Suprapubic skin (tissue), 4 donors: Measurements from ENCODE around the gene TMEM187. TPM values are rescaled to one million over a fixed set of nuclear protein-coding genes. Genes with fewer than 3 reads are reported as not detected.

Source experiments
- DNase-seq, 2 donors: peaks; one replicate each; pipeline ENCODE4 v3.0.0-alpha.2; 2019; ENCODE audit warnings: low spot score in 2 of 2
- H3K27ac ChIP-seq: fragments of 200-600 bp; sonication (generic); one replicate; pipeline ENCODE4 v1.5.1; 2019
- H3K27me3 ChIP-seq: fragments of 200-600 bp; sonication (generic); one replicate; pipeline ENCODE4 v1.5.1; 2019
- H3K36me3 ChIP-seq: fragments of 200-600 bp; sonication (generic); one replicate; pipeline ENCODE4 v1.5.1; 2019
- H3K4me1 ChIP-seq: fragments of 200-600 bp; sonication (generic); one replicate; pipeline ENCODE4 v1.5.1; 2019
- H3K4me3 ChIP-seq: fragments of 200-600 bp; sonication (generic); one replicate; pipeline ENCODE4 v1.5.1; 2019; ENCODE audit warnings: mild to moderate bottlenecking
- H3K9me3 ChIP-seq: fragments of 200-600 bp; sonication (generic); one replicate; pipeline ENCODE4 v1.5.1; 2019
- CTCF ChIP-seq, 2 donors: fragments of 200-600 bp in 1 of 2; fragments of 450-650 bp in 1 of 2; sonication (generic) in 1 of 2; IDR thresholded peaks; one replicate each; pipeline ENCODE4 v1.5.1; 2016 to 2019; ENCODE audit warnings: antibody characterized with exemption in 2 of 2, mild to moderate bottlenecking in 1 of 2, moderate library complexity in 1 of 2
- EP300 ChIP-seq: sonication (generic); formaldehyde crosslinking; IDR thresholded peaks from one replicate; pipeline ENCODE4 v1.6.1; 2017; ENCODE audit warnings: antibody characterized with exemption
- POLR2A ChIP-seq, 2 donors: fragments of 450-650 bp; IDR thresholded peaks; one replicate each; pipeline ENCODE4 v1.6.1; 2017; ENCODE audit warnings: antibody characterized with exemption in 2 of 2, mild to moderate bottlenecking in 2 of 2, moderate library complexity in 2 of 2
- POLR2AphosphoS5 ChIP-seq, 3 donors: sonication (generic); formaldehyde crosslinking; IDR thresholded peaks; one replicate each; pipeline ENCODE4 v1.6.1; 2017; ENCODE audit warnings: antibody characterized with exemption in 3 of 3
- WGBS: methylation state at CpG from one replicate; pipeline ENCODE4 v1.1.5; 2018; 5-methylcytosine and 5-hydroxymethylcytosine counted together
- total RNA-seq, 4 donors: library from RNA; depleted of rRNA; stranded (reverse); fragments of >200 nt; gene quantifications; one replicate each; pipeline ENCODE4 v1.1.0, GENCODE V29; 2016

TMEM187 gene
- total RNA-seq, 4 donors from 2014 or later = 7.8 to 10.7 (median 8.6) TPM

- H3K36me3 ChIP-seq = peaks cover 69% of the 10 kb centered on the region
- peaks cover 8% of the 10 kb centered on the region for H3K4me1 ChIP-seq
- H3K27ac ChIP-seq = no peak overlapping the region
- DNase-seq = no peak
- no peak overlapping the region for H3K4me3 ChIP-seq
- TF ChIP-seq POLR2A (IDR thresholded peaks at IDR 0.05) (no peak), POLR2AphosphoS5 (IDR thresholded peaks at IDR 0.05) (no peak), CTCF (IDR thresholded peaks at IDR 0.05) (no peak), EP300 (no peak)
- 92% methylated on average over 15 of the region's 28 CpGs for WGBS
- no peaks in the 10 kb centered on the region for H3K9me3 ChIP-seq
- H3K27me3 ChIP-seq = no peaks in the 10 kb centered on the region
Measured at GRCh38 chrX:153951683-153952372, 20.7 kb upstream of the TMEM187 start.

- Histone ChIP-seq H3K27ac (no peak overlapping the region), H3K4me3 (no peak overlapping the region), H3K36me3 (peaks cover 75% of the 10 kb centered on the region), H3K9me3 (no peaks in the 10 kb centered on the region), H3K27me3 (no peaks in the 10 kb centered on the region), H3K4me1 (peaks cover 5% of the 10 kb centered on the region)
- TF ChIP-seq POLR2AphosphoS5 (IDR thresholded peaks at IDR 0.05) = no peak
- no peak for TF ChIP-seq CTCF (IDR thresholded peaks at IDR 0.05)
- TF ChIP-seq POLR2A (IDR thresholded peaks at IDR 0.05) = no peak
- no peak for TF ChIP-seq EP300
- no peak for DNase-seq
- 90% methylated on average over 2 of the region's 32 CpGs for WGBS
Measured at GRCh38 chrX:153952373-153953026, 20.1 kb upstream of the TMEM187 start.

- no peak for DNase-seq
- WGBS = 54% methylated on average over 17 of the region's 33 CpGs
- Histone ChIP-seq H3K36me3 (peaks cover 84% of the 10 kb centered on the region), H3K9me3 (no peaks in the 10 kb centered on the region), H3K27ac (no peak overlapping the region), H3K4me1 (no peaks in the 10 kb centered on the region), H3K27me3 (no peaks in the 10 kb centered on the region), H3K4me3 (no peak overlapping the region)
- TF ChIP-seq CTCF (IDR thresholded peaks at IDR 0.05) = peak; percentile 92 to 95
- TF ChIP-seq POLR2AphosphoS5 (IDR thresholded peaks at IDR 0.05) = peak in 1 of 3 donors; percentile 42
- TF ChIP-seq POLR2A (IDR thresholded peaks at IDR 0.05) = no peak
Measured at GRCh38 chrX:153953342-153953830, 19.2 kb upstream of the TMEM187 start.

- DNase-seq = no peak
- TF ChIP-seq CTCF (IDR thresholded peaks at IDR 0.05) (no peak), POLR2A (IDR thresholded peaks at IDR 0.05) (no peak), EP300 (no peak), POLR2AphosphoS5 (IDR thresholded peaks at IDR 0.05) (no peak)
- Histone ChIP-seq H3K27ac (no peak overlapping the region), H3K9me3 (no peaks in the 10 kb centered on the region), H3K27me3 (no peaks in the 10 kb centered on the region), H3K4me1 (no peaks in the 10 kb centered on the region), H3K4me3 (no peak overlapping the region), H3K36me3 (peaks cover 88% of the 10 kb centered on the region)
- 81% methylated on average over 12 of the region's 33 CpGs for WGBS
Measured at GRCh38 chrX:153953892-153954557, 18.5 kb upstream of the TMEM187 start.
